HL-60 (cell line): ENCODE data around the gene SMARCA4.

Experiments used
- TF ChIP-seq, protein P1 (sequence below): IDR thresholded peaks from one replicate; pipeline ENCODE4 v1.5.1; 2011; ENCODE audit warnings: low read length, control low read depth, inconsistent platforms; ENCODE audit not compliant: insufficient read depth
- TF ChIP-seq, protein P2 (sequence below): IDR thresholded peaks from 2 replicates; pipeline ENCODE4 v1.6.1; 2012; ENCODE audit warnings: low read depth; ENCODE audit not compliant: insufficient replicate concordance

DNA sequence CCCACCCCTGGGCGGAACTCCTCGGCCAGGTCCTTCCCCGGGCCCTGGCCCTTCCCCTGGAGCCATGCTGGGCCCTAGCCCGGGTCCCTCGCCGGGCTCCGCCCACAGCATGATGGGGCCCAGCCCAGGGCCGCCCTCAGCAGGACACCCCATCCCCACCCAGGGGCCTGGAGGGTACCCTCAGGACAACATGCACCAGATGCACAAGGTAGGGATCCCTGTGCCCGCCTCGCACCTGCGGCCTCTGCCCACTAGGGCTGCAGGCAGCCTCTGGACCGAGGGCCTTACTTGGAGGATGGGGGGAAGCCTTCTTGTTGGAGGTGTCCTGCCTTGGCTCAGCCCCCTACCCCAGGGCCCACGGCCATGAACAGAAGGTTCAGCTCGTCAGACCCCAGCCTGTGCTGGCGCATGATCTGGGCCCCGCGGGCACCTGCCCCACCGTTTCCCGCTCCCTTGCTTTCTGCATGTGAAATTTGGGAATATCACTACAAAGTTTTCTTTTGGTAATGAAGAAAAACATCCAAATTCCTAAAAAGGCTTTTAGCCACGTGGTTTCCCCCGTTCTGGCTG lies 23.4 kb downstream of the SMARCA4 start:
- TF ChIP-seq, protein P1, sequence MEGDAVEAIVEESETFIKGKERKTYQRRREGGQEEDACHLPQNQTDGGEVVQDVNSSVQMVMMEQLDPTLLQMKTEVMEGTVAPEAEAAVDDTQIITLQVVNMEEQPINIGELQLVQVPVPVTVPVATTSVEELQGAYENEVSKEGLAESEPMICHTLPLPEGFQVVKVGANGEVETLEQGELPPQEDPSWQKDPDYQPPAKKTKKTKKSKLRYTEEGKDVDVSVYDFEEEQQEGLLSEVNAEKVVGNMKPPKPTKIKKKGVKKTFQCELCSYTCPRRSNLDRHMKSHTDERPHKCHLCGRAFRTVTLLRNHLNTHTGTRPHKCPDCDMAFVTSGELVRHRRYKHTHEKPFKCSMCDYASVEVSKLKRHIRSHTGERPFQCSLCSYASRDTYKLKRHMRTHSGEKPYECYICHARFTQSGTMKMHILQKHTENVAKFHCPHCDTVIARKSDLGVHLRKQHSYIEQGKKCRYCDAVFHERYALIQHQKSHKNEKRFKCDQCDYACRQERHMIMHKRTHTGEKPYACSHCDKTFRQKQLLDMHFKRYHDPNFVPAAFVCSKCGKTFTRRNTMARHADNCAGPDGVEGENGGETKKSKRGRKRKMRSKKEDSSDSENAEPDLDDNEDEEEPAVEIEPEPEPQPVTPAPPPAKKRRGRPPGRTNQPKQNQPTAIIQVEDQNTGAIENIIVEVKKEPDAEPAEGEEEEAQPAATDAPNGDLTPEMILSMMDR, result no peak
- TF ChIP-seq, protein P2, sequence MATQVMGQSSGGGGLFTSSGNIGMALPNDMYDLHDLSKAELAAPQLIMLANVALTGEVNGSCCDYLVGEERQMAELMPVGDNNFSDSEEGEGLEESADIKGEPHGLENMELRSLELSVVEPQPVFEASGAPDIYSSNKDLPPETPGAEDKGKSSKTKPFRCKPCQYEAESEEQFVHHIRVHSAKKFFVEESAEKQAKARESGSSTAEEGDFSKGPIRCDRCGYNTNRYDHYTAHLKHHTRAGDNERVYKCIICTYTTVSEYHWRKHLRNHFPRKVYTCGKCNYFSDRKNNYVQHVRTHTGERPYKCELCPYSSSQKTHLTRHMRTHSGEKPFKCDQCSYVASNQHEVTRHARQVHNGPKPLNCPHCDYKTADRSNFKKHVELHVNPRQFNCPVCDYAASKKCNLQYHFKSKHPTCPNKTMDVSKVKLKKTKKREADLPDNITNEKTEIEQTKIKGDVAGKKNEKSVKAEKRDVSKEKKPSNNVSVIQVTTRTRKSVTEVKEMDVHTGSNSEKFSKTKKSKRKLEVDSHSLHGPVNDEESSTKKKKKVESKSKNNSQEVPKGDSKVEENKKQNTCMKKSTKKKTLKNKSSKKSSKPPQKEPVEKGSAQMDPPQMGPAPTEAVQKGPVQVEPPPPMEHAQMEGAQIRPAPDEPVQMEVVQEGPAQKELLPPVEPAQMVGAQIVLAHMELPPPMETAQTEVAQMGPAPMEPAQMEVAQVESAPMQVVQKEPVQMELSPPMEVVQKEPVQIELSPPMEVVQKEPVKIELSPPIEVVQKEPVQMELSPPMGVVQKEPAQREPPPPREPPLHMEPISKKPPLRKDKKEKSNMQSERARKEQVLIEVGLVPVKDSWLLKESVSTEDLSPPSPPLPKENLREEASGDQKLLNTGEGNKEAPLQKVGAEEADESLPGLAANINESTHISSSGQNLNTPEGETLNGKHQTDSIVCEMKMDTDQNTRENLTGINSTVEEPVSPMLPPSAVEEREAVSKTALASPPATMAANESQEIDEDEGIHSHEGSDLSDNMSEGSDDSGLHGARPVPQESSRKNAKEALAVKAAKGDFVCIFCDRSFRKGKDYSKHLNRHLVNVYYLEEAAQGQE, result no peak
